Daoy (cell line): Measurements from ENCODE around the gene FNDC3B. TPM values are rescaled to one million over a fixed set of nuclear protein-coding genes. Genes with fewer than 3 reads are reported as not detected.
"Not testable (repeated sequence)": the region's sequence is repeated elsewhere in the genome, so short reads cannot be mapped to it uniquely, and the experiment has no call there.

ENCODE experiments used
- DNase-seq: peaks from one replicate; pipeline ENCODE4 v3.0.0-alpha.2; 2015; ENCODE audit warnings: low read depth
- total RNA-seq: library from RNA; depleted of rRNA; stranded (reverse); fragments of >200 nt; shearing (Covaris generic); gene quantifications from 2 replicates; pipeline ENCODE4 v1.2.3, GENCODE V29; 2014

The FNDC3B gene
- total RNA-seq, 1 experiment from 2014 or later: 84.3 TPM

DNA sequence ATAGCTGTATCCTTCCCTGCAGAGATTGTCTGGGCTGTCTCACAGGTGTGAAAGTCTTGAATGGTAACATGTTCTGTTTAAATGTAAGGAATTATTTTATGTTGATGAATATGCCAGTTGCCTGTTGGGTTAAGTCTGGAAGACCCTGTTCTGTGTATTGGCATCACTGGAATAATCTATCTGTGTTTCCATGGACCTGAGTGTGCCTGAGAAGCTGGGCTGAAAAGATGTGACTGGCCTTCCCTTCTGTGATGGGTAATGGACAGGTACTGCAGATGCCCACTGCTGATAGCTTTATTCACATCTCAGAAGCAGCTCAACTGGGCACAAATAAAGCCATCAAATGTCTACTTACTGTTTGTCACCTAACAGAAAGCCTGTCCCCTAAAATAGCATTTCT lies 196.3 kb downstream of the FNDC3B start:
- no peak for DNase-seq

DNA sequence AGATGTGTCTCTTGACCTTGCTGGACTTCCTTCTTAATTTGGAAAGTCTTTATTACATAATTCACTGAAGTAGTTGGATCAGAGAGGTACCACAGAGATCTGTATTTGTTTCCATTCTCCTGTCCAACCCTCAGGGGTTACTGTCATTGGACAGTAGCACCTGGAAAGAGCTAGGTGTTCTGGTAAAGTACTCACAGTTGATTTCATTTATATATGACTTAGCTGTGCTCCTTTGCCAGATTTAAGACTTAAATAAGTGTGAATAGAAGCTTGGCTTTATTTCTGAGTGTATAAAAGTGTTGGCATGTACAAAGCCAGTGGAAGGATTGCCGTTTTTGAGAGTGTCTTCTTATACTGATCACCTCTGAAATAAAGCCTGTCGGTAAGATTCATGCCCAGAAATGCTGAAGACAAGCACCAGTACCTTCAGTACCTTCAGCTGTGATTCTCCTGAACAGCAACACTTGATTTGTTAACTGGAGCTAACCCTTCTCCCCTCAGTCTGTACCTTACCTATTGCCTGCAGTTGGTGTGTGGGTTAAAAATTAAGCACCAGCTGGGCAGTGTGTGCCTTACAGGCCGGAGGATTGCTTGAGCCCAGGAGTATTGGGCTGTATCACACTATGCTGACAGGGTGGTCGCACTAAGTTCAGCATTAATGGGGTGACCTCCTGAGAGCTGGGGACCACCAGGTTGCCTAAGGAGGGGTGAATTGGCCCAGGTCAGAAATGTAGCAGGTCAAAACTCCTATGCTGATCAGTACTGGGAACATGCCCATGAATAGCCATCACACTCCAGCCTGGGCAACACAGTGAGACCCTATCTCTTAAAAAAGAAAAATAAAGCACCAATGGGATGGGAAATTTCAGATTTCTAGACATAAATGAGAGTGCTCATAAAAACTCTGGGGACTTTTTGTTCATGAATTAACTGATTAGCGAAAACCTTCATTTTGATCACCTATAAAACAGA lies 197.7 kb downstream of the FNDC3B start:
- DNase-seq: no peak

GRCh38 chr3:172238188-172238587 lies 198.8 kb downstream of the FNDC3B start:
- DNase-seq: no peak

GRCh38 chr3:172239218-172239790 lies 199.9 kb downstream of the FNDC3B start:
- no peak for DNase-seq

- DNase-seq: no peak
Measured at GRCh38 chr3:172241405-172241804, 202.0 kb downstream of the FNDC3B start.

DNA sequence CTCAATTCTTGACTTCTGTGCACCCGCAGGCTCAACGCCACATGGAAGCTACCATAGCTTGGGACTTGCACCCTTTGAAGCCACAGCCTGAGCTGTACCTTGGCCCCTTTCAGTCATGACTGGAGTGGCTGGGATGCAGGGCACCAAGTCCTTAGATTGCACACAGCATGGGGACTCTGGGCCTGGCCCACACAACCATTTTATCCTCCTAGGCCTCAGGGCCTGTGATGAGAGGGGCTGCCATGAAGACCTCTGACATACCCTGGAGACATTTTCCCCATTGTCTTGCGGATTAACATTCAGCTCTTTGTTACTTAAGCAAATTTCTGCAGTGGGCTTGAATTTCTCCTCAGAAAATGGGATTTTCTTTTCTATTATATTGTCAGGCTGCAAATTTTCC lies 203.1 kb downstream of the FNDC3B start:
- DNase-seq: not testable (repeated sequence)

DNA sequence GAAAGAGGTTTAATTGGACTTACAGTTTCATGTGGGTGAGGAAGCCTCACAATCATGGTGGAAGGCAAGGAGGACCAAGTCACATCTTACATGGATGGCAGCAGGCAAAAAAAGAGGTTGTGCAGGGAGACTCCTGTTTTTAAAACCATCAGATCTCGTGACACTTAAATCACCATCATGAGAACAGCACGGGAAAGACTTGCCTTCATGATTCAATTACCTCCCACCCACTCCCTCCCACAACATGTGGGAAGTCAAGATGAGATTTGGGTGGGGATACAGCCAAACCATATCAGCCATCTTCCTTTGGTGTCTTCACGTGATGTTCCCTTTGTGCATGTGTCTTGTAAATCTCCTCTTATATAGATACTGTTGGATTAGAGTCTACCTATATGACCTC lies 204.0 kb downstream of the FNDC3B start:
- not testable (repeated sequence) for DNase-seq

DNA sequence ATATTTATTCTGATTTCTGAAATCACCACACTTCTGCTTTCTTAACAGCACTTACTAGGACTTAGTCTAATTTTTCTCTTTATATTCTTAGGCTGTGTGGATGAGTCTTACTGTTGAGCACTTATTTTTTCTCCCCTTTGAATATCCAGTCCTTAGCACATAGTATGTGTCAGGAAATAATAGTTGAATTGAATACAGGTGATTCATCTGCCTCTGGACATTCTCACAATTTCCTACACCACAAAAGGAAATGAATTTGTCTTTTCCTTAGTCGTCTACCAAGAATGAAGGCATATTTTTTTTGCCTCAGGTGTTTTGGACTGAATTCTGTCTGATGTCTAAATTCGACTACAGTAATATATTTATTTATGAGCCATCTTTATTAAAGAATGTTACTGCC lies 204.6 kb downstream of the FNDC3B start:
- DNase-seq: peak; percentile 45

DNA sequence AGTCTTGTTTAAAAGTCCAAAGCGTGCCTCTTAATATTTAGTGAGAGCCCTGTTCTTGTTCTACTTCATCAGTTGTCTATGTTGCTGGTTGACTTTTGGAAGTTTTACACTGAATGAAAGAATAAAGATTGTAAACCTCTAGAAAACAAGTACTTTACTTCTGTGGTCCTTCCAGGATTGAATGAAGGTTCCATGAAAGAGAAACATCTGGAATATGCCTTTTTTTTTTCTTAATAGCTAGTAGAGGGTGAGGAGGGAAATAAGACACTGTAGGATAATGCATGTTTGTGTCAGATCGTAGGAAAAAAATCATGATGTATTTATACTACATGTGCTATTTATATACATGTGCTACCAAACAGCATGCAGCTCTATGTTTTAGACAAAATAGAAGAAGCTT lies 205.9 kb downstream of the FNDC3B start:
- no peak for DNase-seq

GRCh38 chr3:172246107-172246844 lies 206.9 kb downstream of the FNDC3B start:
- no peak for DNase-seq

- DNase-seq: no peak
Measured at GRCh38 chr3:172247525-172248274, 208.3 kb downstream of the FNDC3B start.

DNA sequence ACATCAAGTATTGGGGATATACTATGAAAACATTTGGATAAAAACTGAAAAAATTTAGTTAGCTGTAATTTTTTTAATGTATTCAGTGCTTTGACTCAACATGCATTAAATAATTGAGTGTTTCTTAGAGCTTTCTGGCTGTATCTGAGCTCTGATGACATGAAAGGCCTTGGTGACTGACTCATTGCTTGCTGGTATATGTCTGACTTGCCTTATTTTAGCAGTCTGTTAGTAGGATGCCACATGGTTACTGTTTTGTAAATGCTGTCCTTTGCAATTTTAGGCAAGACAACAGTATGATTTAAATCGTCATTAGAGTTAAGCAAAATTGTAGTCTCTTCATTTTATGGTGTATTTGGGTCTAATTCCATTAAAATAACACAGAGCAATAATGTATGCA lies 209.7 kb downstream of the FNDC3B start:
- no peak for DNase-seq

GRCh38 chr3:172251211-172251610 lies 211.8 kb downstream of the FNDC3B start:
- no peak for DNase-seq

GRCh38 chr3:172253200-172253599 lies 213.8 kb downstream of the FNDC3B start:
- no peak for DNase-seq

DNA sequence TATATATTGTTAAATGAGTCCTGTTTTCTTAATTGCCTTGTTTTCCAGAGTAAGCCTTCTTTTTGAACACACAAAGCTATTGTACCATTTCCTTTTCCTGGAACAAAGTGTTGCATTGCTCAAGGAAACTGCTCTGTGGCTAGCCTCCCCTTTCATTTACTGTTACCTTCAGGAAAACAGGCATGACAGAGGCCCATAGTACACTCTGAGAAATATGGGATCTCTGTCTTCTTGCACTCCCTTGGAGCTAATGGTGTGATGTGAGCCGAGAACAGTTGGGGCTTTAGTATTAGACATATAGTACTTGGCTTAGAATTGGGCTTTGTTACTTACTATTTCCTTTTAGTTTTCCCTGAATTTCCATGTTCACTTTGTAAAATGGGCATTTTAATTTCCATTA lies 215.2 kb downstream of the FNDC3B start:
- no peak for DNase-seq

GRCh38 chr3:172255321-172255720 lies 215.9 kb downstream of the FNDC3B start:
- DNase-seq: not testable (repeated sequence)

DNA sequence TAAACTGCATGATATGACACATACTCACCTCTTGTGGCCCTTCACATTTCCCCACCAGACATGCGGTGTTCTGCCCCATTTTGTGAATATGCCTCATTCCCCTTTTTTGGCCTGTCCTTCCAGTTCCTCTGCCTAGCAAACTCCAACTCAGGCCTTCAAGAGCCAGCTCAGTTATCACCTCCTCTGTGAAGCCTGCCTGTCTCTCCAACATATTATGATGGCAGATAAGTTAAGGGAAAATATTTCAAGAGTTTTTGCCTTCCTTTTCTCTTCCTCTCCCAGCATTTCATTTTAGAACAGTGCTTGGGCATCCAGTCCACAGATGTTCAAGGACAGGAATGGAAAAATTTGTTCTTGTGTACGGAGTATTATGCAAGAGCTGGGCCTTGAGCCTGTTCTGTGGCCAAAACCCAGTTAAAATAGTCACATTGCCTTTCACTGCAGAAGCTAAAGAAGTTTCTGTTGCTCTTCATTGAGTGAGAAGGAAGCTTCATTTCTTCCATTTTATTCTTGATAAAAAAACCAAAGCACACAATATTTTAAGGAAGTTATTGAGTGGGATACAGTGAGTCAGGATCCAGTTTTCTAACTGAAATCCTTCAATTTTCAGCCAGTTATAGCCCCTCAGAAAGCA lies 216.8 kb downstream of the FNDC3B start:
- DNase-seq: no peak

DNA sequence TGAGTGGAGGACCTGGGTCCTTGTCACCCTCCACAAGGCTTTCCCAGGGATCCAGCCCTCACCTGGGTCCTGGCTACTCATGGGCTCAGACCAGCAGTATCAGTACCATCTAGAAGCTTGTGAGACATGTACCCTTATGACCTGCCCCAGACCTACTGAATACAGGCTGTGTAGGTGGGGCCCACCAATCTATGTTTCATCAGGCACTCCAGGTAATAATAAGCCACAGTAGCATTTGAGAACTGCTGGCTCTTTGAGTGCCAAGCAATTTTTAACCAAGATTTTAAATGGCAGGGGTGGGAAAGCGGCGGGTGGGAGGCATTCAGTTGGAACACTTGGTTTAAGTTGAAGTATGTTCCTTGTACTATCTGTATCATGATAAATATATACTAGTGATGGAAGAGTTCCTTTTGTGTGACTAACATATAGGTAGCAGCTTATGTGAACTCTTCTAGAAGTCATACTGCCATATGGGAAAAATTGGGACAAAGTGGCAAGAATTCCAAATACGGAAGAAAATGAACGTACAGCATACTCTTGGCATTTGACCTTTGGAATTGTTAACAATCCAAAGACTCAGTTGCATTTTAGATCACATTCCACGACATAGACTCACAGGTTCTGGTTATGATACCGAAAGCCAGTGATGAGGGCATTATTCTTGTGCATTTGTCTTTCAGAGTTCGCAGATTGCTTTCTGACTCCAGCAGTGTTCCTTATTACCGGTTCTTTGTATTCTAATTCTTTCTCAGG lies 218.4 kb downstream of the FNDC3B start:
- no peak for DNase-seq

DNA sequence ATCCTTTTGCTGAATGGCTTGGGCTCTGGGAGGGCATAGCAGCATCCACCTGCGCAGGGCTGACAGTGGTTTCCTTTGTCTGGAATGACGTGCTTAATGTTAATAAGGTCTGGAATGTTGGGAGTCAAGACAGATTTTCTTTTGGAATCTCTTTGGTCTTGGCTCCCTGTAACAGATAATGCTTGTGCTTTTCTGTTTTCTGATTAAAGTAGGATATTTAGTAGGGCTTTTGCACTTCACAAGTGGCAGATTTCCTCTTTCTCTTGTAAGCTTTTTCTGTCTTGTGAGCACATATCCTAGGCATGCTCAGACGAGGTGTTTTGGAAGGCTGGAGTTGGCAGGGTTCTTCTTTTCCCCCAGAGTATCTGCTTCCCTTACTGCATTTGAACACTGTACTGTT lies 219.2 kb downstream of the FNDC3B start:
- DNase-seq: no peak

DNA sequence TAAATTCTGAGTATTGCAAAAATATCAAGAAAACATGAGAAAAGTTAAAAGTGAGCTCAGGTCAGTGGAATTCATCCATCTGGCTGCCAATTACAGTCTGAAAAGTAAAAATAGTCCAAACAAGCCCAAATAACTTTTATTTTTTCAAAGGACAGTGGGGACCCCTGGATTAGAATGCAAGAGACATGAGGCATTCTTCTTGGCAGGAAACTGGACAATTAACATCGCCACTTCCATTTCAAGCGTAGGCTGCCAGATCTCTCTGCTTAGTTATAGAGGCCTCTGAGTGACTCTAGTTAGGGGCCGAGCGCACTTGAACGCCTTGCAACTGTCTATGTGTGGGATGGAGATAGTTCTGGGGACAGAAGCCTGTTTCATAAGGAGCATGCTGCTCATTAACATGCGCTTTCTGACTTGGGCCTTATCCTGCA lies 219.7 kb downstream of the FNDC3B start:
- no peak for DNase-seq
